HG03175 (cell line): ENCODE data around the gene GRB7.
"Not testable (repeated sequence)": the region's sequence is repeated elsewhere in the genome, so short reads cannot be mapped to it uniquely, and the experiment has no call there.

Experiments
- ATAC-seq: cut with Tn5 transposase; IDR thresholded peaks from one replicate; pipeline ENCODE4 v1.9.1; 2021; ENCODE audit warnings: mild to moderate bottlenecking, moderate library complexity; ENCODE audit not compliant: unreplicated experiment

Gene GRB7

GRCh38 chr17:39730095-39730921 lies 7.4 kb upstream of the GRB7 start, which contains the start of gene MIEN1:
Gene MIEN1 (minus strand): TSS chr17:39730532. CDS start chr17:39730495, 37 bp downstream.
- ATAC-seq, result peak; percentile 89

DNA sequence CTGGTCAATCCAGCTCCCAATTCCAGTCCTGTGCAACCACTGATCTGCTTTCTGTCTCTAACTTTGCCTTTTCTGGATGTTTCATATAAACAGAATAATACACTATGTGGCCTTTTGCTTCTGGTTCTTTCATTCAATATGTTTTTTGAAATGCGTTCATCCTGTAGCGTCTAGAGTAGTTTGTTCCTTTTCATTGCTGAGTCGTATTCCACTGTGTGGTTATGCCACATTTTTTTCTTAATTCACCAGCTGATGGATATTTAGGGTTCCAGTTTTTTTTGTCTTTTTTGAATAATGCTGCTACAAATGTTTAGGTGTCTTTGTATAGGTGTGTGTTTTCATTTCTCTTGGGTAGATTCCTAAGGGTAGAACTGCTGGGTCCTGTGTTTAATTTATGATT lies 5.2 kb upstream of the GRB7 start:
- ATAC-seq, result no peak

DNA sequence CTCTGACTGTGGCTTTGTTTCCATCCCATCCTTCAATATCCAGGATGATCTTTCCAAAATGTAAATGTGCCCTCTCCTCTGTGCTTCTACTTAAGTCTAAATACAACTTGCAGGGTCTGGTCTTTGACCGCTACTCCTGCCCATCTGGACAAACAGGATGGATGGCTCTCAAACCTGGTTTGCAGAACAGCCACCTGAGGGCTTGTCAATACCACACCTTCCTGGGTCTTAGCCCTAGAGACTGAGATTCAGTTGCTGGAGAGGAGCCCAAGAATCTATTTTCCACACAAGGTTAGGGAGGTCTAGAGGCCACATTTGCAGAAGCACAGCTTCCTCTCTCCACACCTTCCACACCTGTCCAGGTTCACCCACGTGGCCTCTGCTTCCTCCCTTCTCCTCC lies 1.9 kb upstream of the GRB7 start:
- no peak for ATAC-seq

DNA sequence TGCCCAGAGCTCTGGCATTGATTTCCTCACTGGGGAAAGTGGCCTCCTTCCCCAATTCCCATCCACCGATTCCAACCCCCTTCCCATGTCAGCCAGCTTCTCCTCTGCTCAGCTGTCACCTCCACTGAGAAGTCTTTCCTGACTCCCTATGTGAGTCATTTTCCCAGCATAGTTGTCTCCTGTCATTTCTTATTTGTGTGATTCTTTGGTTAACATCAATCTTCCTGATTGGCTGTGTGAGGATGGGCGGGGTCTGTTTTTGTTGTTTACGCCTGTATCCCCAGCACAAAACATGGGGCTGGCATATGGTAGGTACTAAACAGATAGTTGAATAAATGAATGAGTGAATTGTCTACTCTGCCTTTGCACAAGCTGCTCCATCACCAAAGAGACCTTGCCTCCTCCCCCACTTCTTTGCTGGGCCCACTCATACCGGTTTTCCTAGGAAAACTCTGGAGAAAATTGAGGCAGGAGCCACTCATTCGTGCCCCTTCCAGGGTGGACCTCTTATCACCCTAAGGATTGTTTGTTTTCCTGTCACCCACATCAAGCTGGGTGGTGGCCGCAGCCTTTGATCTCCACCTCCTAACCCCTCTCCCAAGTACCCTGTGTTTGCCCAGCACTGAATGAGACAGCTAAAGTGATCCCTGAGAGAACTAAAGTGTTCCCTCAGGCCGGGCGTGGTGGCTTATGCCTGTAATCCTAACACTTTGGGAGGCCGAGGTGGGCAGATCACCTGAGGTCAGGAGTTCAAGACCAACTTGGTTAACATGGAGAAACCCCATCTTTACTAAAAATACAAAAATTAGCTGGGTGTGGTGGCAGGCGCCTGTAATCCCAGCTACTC lies 1.2 kb upstream of the GRB7 start:
- ATAC-seq, result no peak

- ATAC-seq, result no peak
Observed at GRCh38 chr17:39737206-39737759, 455 bp upstream of the GRB7 start.

DNA sequence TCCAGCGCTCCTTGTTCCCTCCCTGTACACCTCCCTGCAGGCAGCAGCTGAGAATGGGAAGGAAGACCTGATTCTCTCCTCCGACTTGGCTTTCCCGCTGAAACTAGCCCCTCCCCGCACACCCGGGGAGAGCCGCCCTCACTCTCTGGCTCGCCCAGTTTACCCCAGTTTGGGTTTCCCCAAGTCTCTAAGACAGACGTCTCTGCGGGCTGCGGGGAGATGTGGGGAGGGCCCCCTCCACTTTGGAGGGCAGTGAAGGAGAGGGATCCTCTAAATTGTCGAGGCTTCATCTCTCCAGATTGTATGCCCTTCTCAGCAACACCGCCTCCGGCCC lies 797 bp downstream of the GRB7 start:
- ATAC-seq, result no peak

DNA sequence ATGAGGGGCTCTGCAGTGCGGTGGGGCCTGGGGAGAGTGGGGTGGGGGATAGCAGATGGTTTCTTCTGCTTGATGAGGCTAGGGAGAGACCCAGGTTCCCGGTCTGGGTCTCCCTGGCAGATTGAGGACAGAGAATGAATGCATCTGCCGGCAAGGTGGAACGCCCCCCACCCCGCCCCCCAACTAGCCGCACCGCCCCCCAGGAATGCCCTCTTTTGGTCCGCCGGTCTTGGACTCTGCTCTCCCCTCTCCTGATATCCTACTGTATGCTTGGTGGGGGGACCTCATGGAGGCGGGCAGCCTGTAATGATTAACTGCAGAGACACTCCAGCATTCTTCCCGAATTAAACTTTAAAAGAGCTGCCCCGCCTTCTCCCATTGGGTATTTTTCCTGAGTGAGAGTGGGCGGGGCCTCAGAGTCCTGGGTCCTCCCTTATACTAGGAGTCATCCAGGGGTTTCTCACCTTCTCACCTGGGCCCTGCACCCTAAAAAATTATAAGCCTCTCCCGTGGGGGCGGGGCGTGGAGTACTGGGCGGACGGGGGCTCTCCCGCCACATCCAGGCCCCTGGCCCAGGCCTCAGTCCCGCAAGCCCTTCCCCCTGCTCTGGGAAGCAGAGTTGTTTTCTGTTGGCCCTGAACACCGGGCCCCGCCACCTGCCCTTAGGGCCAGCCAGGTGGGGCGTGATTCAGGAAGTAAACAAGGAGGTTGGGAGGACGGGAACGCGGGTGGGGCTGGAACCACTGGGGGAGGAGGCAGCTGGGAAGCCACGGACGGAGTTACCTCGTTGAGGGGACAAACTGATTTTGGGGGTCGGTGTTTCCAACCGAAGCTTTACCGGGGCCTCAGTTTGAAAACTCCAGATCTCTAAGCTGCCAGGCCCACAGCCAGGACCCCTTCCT lies 1.5 kb downstream of the GRB7 start:
- no peak for ATAC-seq

GRCh38 chr17:39739885-39740356 lies 2.2 kb downstream of the GRB7 start:
- no peak for ATAC-seq

- ATAC-seq, result no peak
Observed at GRCh38 chr17:39740357-39741111, 2.8 kb downstream of the GRB7 start.

DNA sequence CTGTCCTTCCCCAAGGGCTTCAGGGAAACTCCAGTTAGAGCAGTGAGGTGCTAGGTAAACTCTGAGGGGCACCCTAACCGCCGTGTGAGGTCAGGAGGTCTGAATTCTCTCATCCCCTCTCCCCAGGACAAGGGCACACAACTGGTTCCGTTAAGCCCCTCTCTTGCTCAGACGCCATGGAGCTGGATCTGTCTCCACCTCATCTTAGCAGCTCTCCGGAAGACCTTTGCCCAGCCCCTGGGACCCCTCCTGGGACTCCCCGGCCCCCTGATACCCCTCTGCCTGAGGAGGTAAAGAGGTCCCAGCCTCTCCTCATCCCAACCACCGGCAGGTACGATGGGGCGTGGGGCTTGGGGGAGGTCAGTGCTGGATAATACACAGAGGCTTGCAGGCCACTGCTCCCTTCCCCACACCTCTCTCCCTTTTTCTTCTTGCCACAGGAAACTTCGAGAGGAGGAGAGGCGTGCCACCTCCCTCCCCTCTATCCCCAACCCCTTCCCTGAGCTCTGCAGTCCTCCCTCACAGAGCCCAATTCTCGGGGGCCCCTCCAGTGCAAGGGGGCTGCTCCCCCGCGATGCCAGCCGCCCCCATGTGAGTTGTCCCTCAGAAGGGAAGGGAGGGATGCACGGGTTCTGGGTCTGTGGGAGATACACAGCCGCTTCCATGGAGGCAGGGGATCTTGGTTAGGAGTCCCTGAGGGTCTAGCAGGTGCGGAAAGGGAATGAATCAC lies 4.6 kb downstream of the GRB7 start:
- ATAC-seq, result no peak

GRCh38 chr17:39742856-39743436 lies 5.2 kb downstream of the GRB7 start:
- no peak for ATAC-seq

DNA sequence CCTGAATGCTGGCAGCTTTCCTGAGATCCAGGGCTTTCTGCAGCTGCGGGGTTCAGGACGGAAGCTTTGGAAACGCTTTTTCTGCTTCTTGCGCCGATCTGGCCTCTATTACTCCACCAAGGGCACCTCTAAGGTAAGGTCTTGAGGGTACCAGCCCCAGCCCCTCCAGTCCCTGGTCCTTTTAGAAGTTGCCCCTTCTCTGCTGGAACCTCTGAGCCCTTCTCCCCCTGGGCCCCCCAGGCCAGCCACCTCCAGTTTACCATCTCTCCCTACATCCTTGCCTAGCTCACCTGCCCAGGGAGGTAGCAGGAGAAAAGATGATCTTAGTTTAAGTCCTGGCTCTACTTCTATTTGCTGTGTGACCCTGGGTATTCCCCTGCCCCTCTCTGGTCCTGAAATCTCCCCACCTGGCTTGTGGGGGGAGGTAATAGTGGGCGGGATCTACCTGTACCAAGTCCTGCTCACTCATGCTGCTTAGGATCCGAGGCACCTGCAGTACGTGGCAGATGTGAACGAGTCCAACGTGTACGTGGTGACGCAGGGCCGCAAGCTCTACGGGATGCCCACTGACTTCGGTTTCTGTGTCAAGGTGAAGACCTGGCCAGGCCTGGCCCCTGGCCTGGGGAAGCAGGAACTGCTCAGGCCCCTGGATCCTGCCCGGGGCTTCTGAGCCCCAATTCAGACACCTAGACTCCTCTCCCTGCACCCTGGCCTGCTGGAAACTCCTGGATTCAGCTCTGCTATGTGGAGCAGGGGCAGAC lies 6.5 kb downstream of the GRB7 start:
- no peak for ATAC-seq

DNA sequence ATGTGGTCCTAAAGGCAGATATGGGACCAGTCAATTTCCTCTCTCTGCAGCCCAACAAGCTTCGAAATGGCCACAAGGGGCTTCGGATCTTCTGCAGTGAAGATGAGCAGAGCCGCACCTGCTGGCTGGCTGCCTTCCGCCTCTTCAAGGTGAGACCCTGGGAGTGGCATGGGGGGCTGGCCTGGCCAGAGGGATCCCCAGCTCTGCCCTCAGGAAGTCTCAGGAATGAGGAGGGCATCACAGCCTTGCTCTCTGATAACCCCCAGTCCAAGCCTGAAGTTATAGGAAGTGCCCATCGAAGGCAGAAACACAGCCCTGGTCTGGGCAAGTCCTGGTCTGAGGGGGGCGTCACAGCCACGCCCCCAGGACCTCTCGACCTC lies 7.1 kb downstream of the GRB7 start:
- no peak for ATAC-seq

DNA sequence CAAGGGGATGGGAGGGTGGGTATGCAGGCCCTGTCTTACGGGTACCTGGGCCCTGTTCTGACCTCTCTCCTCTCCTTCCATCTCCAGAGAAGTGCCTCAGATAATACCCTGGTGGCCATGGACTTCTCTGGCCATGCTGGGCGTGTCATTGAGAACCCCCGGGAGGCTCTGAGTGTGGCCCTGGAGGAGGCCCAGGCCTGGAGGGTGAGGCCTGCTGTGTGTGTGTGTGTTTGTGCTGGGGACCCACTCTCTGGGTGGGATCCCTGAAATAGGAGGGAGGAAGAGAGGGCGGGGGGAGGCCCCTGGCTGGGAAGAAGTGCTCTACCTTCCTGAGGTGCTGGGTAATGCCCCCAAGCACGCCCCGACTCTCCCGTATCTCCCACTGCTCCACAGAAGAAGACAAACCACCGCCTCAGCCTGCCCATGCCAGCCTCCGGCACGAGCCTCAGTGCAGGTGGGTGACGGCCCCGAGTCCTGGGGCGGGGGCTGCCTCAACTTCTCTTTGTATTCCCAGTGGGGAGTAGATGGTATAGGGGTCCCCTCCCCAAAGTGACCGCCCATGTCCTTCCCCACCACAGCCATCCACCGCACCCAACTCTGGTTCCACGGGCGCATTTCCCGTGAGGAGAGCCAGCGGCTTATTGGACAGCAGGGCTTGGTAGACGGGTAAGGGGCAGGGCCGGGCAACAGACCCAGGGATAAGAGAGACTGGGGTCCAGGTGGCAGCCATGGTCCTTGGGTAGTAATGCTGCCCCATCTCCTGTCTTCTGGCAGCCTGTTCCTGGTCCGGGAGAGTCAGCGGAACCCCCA lies 7.8 kb downstream of the GRB7 start:
- ATAC-seq, result no peak

GRCh38 chr17:39746145-39746461 lies 8.4 kb downstream of the GRB7 start:
- no peak for ATAC-seq

DNA sequence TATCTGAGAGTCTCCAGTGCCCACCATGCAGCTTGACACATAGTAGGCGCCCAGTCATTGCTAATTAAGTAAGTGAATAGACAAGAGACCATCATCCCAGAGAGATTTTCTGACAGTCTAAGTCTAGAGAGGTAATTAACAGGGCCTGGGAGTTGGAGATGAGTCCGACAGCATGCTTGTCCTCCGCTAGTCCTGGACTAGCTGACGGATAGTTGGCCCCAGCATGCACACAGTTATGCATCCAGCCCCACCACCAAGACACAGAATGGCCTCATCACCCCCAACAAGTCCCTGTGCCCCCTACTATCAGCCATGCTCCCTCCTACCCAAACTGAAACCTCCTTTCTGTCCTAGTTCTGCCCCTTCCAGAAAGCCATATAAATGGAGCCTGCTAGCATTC lies 10.0 kb downstream of the GRB7 start:
- no peak for ATAC-seq

- ATAC-seq, result not testable (repeated sequence)
Observed at GRCh38 chr17:39748444-39749034, 10.8 kb downstream of the GRB7 start.
